Measurements from ENCODE around the gene ARHGEF4. TPM values are rescaled to one million over a fixed set of nuclear protein-coding genes. Genes with fewer than 3 reads are reported as not detected.

The ARHGEF4 gene
- polyA plus RNA-seq, 1 donor (not counting 4 experiments of a cell fraction or from before 2014, with no cell fraction given): 22.6 TPM

- no peaks in the 10 kb centered on the region for H3K9me3 ChIP-seq (ENCODE audit: control insufficient read depth, low read depth, low read length)
- H4K20me1 ChIP-seq (ENCODE audit: control insufficient read depth, extremely low read depth, insufficient read depth, low read length): no peaks in the 10 kb centered on the region
- DNase-seq (ENCODE audit: low read depth, low spot score) (no peak), FAIRE-seq (no peak)
- H3K36me3 ChIP-seq (ENCODE audit: control insufficient read depth in 2 of 2, extremely low read depth in 1 of 2, insufficient read depth in 2 of 2, low read length in 2 of 2): peaks cover 3 to 5% of the 10 kb centered on the region in 2 experiments
- H3K9ac ChIP-seq (ENCODE audit: control insufficient read depth, extremely low read depth, insufficient read depth, low read length): no peak overlapping the region
- H3K4me3 ChIP-seq (ENCODE audit: control insufficient read depth in 2 of 3, extremely low read depth in 1 of 3, insufficient read depth in 2 of 3, low read depth in 1 of 3, low read length in 3 of 3): no peak overlapping the region
- H2AFZ ChIP-seq (ENCODE audit: control insufficient read depth, low read length): no peak overlapping the region
- no peak overlapping the region for H3K4me2 ChIP-seq (ENCODE audit: control insufficient read depth, extremely low read depth, insufficient read depth, low read depth, low read length)
- H3K27ac ChIP-seq (ENCODE audit: control insufficient read depth, insufficient read depth, low read length): no peak overlapping the region
- H3K9me1 ChIP-seq (ENCODE audit: control insufficient read depth, extremely low read depth, insufficient read depth, low read length): no peaks in the 10 kb centered on the region
- dilution Hi-C loops (cut with MboI; ENCODE audit: extremely low pct_ligation_motif_present, low sequenced_read_pairs): no loop called here
- H3K27me3 ChIP-seq (ENCODE audit: control insufficient read depth, extremely low read depth, insufficient read depth, low read length): no peaks in the 10 kb centered on the region
- peaks cover 6% of the 10 kb centered on the region for H3K4me1 ChIP-seq (ENCODE audit: control insufficient read depth, extremely low read depth, insufficient read depth, low read length)
- H3K79me2 ChIP-seq (ENCODE audit: control insufficient read depth, insufficient read depth, low read length): peaks cover 23% of the 10 kb centered on the region
- no peak for TF ChIP-seq EZH2 (IDR thresholded peaks at IDR 0.05; ENCODE audit: low read length)
- TF ChIP-seq, protein P1, sequence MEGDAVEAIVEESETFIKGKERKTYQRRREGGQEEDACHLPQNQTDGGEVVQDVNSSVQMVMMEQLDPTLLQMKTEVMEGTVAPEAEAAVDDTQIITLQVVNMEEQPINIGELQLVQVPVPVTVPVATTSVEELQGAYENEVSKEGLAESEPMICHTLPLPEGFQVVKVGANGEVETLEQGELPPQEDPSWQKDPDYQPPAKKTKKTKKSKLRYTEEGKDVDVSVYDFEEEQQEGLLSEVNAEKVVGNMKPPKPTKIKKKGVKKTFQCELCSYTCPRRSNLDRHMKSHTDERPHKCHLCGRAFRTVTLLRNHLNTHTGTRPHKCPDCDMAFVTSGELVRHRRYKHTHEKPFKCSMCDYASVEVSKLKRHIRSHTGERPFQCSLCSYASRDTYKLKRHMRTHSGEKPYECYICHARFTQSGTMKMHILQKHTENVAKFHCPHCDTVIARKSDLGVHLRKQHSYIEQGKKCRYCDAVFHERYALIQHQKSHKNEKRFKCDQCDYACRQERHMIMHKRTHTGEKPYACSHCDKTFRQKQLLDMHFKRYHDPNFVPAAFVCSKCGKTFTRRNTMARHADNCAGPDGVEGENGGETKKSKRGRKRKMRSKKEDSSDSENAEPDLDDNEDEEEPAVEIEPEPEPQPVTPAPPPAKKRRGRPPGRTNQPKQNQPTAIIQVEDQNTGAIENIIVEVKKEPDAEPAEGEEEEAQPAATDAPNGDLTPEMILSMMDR (optimal IDR thresholded peaks at IDR 0.05 in 1 of 3, IDR thresholded peaks at IDR 0.05 in 1 of 3, conservative IDR thresholded peaks at IDR 0.05 in 1 of 3; ENCODE audit: extremely low read depth in 1 of 3, insufficient read depth in 2 of 3, low read length in 3 of 3): no peak
Measured at GRCh38 chr2:130852521-130853115, 15.9 kb downstream of the ARHGEF4 start.

GRCh38 chr2:130853391-130853790 lies 16.7 kb downstream of the ARHGEF4 start:
- TF ChIP-seq, protein P1 (optimal IDR thresholded peaks at IDR 0.05 in 1 of 3, IDR thresholded peaks at IDR 0.05 in 1 of 3, conservative IDR thresholded peaks at IDR 0.05 in 1 of 3; ENCODE audit: extremely low read depth in 1 of 3, insufficient read depth in 2 of 3, low read length in 3 of 3): no peak
- TF ChIP-seq EZH2 (IDR thresholded peaks at IDR 0.05; ENCODE audit: low read length): no peak
- FAIRE-seq: no peak
- peaks cover 6% of the 10 kb centered on the region for H3K4me1 ChIP-seq (ENCODE audit: control insufficient read depth, extremely low read depth, insufficient read depth, low read length)
- H3K79me2 ChIP-seq (ENCODE audit: control insufficient read depth, insufficient read depth, low read length): peaks cover 18% of the 10 kb centered on the region
- no peak for DNase-seq (ENCODE audit: low read depth, low spot score)
- no peak overlapping the region for H3K27ac ChIP-seq (ENCODE audit: control insufficient read depth, insufficient read depth, low read length)
- H3K27me3 ChIP-seq (ENCODE audit: control insufficient read depth, extremely low read depth, insufficient read depth, low read length): no peaks in the 10 kb centered on the region
- no peaks in the 10 kb centered on the region for H4K20me1 ChIP-seq (ENCODE audit: control insufficient read depth, extremely low read depth, insufficient read depth, low read length)
- dilution Hi-C loops (cut with MboI; ENCODE audit: extremely low pct_ligation_motif_present, low sequenced_read_pairs): no loop called here
- no peak overlapping the region for H3K4me2 ChIP-seq (ENCODE audit: control insufficient read depth, extremely low read depth, insufficient read depth, low read depth, low read length)
- no peak overlapping the region for H3K9ac ChIP-seq (ENCODE audit: control insufficient read depth, extremely low read depth, insufficient read depth, low read length)
- H3K4me3 ChIP-seq (ENCODE audit: control insufficient read depth in 2 of 3, extremely low read depth in 1 of 3, insufficient read depth in 2 of 3, low read depth in 1 of 3, low read length in 3 of 3): no peak overlapping the region
- H2AFZ ChIP-seq (ENCODE audit: control insufficient read depth, low read length): no peak overlapping the region
- peaks cover 3 to 5% of the 10 kb centered on the region in 2 experiments for H3K36me3 ChIP-seq (ENCODE audit: control insufficient read depth in 2 of 2, extremely low read depth in 1 of 2, insufficient read depth in 2 of 2, low read length in 2 of 2)
- H3K9me1 ChIP-seq (ENCODE audit: control insufficient read depth, extremely low read depth, insufficient read depth, low read length): no peaks in the 10 kb centered on the region
- H3K9me3 ChIP-seq (ENCODE audit: control insufficient read depth, low read depth, low read length): no peaks in the 10 kb centered on the region

All from keratinocyte (primary cell).